PFSK-1 (cell line): ENCODE measurements around the gene NFATC3.

Experiments used
- FOXP2 ChIP-seq: optimal IDR thresholded peaks from 2 replicates; pipeline ENCODE3; 2011; ENCODE audit warnings: borderline replicate concordance, control low read depth, inconsistent platforms; ENCODE audit not compliant: insufficient read depth; ENCODE audit errors: extremely low read length, extremely low read depth
- POLR2AphosphoS5 ChIP-seq: IDR thresholded peaks from 2 replicates; pipeline ENCODE4 v1.6.1; 2012; ENCODE audit warnings: low read depth, mild to moderate bottlenecking, control low read depth, low read length, moderate library complexity
- SIN3A ChIP-seq: IDR thresholded peaks from 2 replicates; pipeline ENCODE4 v1.6.1; 2012; ENCODE audit warnings: mild to moderate bottlenecking, low read length, moderate library complexity, borderline replicate concordance; ENCODE audit not compliant: insufficient read depth
- TAF1 ChIP-seq: IDR thresholded peaks from 2 replicates; pipeline ENCODE4 v1.6.1; 2012; ENCODE audit warnings: low read length, control low read depth, borderline replicate concordance; ENCODE audit not compliant: insufficient read depth
- TF ChIP-seq, protein P1 (sequence below), 2 experiments: IDR thresholded peaks; 2 replicates each; pipeline versions ENCODE4 v1.6.1 to v1.8.0; 2011 to 2012; ENCODE audit warnings: low read depth in 2 of 2, low read length in 2 of 2, control low read depth in 1 of 2, inconsistent platforms in 1 of 2, mild to moderate bottlenecking in 1 of 2, moderate library complexity in 1 of 2; ENCODE audit not compliant: insufficient read depth in 1 of 2

NFATC3 gene

DNA sequence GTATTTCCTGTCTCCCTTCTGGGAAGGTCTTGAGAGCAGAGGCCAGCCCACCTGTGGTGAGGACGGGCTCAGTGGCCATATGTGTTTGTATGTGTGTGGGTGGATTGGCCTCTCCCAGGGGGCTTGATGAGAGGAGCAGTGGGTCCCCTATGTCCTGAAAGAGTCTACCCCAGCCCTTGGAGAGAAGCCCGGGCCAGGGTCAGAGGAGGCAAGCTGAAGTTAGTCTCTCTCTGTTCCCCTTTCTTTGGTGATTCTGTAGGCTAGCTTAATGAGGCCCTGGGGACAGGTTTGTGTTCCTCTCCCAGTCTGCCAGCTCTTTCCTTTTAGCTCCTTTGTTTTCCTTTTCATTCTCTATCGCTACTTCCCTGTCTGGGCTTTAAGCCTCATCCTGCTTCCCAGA is 23.8 kb upstream of the NFATC3 start:
- TF ChIP-seq, protein P1, sequence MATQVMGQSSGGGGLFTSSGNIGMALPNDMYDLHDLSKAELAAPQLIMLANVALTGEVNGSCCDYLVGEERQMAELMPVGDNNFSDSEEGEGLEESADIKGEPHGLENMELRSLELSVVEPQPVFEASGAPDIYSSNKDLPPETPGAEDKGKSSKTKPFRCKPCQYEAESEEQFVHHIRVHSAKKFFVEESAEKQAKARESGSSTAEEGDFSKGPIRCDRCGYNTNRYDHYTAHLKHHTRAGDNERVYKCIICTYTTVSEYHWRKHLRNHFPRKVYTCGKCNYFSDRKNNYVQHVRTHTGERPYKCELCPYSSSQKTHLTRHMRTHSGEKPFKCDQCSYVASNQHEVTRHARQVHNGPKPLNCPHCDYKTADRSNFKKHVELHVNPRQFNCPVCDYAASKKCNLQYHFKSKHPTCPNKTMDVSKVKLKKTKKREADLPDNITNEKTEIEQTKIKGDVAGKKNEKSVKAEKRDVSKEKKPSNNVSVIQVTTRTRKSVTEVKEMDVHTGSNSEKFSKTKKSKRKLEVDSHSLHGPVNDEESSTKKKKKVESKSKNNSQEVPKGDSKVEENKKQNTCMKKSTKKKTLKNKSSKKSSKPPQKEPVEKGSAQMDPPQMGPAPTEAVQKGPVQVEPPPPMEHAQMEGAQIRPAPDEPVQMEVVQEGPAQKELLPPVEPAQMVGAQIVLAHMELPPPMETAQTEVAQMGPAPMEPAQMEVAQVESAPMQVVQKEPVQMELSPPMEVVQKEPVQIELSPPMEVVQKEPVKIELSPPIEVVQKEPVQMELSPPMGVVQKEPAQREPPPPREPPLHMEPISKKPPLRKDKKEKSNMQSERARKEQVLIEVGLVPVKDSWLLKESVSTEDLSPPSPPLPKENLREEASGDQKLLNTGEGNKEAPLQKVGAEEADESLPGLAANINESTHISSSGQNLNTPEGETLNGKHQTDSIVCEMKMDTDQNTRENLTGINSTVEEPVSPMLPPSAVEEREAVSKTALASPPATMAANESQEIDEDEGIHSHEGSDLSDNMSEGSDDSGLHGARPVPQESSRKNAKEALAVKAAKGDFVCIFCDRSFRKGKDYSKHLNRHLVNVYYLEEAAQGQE (IDR thresholded peaks at IDR 0.05; ENCODE audit: insufficient read depth in 1 of 2, low read depth in 2 of 2, low read length in 2 of 2): no peak
- no peak for TF ChIP-seq SIN3A
- no peak for TF ChIP-seq POLR2AphosphoS5
- TF ChIP-seq FOXP2: no peak
- TF ChIP-seq TAF1: no peak

DNA sequence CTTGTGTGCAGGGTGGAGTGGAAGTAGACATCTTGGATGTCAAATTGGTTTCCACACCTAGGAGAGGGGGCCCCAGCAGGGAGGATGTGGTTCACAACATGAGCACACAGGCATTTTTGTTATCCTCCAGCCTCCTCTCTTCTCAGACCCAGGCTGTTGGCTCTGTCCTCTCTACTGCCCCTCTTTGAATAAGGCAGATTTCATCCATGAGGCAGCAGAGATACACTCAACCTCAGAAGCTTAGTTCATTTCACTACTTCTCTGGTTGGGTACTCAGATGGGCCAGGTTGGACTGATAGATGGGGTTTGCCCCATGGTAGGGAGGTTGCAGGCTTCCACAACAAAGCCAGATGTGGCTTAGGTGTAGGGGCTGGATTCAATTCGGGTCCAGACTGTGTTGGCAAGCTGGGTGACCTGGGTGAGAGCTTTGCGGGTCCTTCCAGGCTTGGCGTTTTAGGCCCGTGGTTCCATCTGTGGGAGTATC is 22.2 kb upstream of the NFATC3 start:
- TF ChIP-seq TAF1 (no peak), POLR2AphosphoS5 (no peak), SIN3A (no peak), FOXP2 (no peak)
- TF ChIP-seq, protein P1 (IDR thresholded peaks at IDR 0.05; ENCODE audit: insufficient read depth in 1 of 2, low read depth in 2 of 2, low read length in 2 of 2): no peak

DNA sequence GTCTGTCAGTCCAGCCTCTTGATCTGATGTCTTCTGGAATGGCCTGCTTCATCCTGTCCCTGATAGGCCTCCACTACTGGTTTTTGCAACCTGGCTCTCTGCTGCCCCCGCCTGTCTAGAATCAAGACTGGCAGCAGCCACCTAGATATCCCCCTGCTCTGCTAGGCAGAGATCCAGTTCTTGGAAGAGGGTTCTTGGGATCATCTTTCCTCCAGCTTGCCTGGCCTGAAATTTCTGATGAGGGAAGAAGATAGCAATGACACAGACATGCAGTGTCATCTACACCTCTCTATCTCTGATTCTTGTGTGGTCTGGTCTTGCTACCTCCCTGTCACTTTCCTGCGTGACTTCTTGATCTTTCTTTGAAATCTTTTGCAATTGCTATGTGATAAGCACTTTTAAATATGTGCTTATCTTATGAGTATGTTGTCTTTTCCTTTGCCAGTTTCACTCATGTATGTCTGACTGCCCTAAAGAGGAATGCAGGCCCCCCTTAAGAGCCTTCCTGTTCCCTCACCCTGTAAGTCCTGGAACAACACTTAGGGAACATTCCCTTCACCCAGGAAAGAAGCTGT is 20.3 kb upstream of the NFATC3 start:
- TF ChIP-seq, protein P1 (IDR thresholded peaks at IDR 0.05; ENCODE audit: insufficient read depth in 1 of 2, low read depth in 2 of 2, low read length in 2 of 2): no peak
- peak; percentile 20 for TF ChIP-seq FOXP2

DNA sequence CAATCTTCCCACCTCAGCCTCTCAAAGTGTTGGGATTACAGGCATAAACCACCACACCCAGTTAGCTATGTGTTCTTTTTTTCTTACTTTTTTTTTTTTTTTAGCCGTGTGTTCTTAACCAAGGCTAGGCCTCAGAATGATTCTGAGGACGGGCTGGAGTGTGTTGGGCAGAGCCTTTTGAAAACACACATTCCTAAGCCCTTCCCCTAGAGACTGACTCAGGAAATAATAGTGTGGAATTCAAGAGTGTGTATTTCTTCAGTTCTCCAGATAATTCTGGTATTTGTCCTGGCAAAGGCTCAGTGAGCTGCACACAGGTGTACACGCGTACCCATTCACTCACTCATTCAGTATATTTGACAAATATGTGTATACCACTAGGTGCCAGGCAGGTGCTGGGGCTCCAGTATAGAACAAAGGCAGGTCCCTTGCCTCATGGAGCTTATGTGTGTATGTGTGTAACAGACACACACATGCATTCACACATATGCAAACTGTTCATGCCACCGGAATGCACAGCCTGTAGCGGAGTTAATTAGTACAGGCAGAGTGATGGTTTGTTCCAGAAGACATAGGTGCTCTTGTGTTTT is 19.4 kb upstream of the NFATC3 start:
- TF ChIP-seq FOXP2 (no peak), SIN3A (no peak), TAF1 (no peak), POLR2AphosphoS5 (no peak)
- TF ChIP-seq, protein P1 (IDR thresholded peaks at IDR 0.05; ENCODE audit: insufficient read depth in 1 of 2, low read depth in 2 of 2, low read length in 2 of 2): no peak

DNA sequence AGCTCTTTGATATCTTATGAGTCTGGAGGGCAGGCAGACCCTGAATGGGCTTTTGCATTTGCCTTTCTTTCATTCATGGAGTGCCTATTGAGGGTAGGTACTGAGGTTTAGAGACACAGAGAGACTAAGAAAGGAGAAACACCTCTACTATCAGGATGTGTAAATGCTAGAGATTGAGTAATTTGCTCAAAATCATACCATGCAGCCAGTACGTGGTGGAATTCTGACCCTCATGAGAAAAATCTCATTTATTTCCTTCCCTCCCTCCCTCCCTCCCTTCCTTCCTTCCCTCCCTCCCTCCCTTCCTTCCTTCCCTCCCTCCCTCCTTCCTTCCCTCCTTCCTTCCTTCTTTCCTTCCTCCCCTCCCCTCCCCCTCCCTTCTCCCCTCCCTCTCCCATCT is 18.4 kb upstream of the NFATC3 start:
- no peak for TF ChIP-seq FOXP2
- TF ChIP-seq TAF1: no peak
- no peak for TF ChIP-seq SIN3A
- TF ChIP-seq POLR2AphosphoS5: no peak
- TF ChIP-seq, protein P1 (IDR thresholded peaks at IDR 0.05; ENCODE audit: insufficient read depth in 1 of 2, low read depth in 2 of 2, low read length in 2 of 2): no peak
